Panc1 (cell line): Measurements from ENCODE around the gene SOWAHB. TPM values are rescaled to one million over a fixed set of nuclear protein-coding genes. Genes with fewer than 3 reads are reported as not detected.

ENCODE experiments used
- ATAC-seq: fragments of 200-7000 bp; cut with Tn5 transposase; 2 replicates; pipeline ENCODE4 v1.9.1; 2020; ENCODE audit warnings: mild to moderate bottlenecking, moderate library complexity
- BruUV-seq: library from RNA; stranded (reverse); fragments of 400-500 nt; replicated peaks from 2 replicates; lab custom pipeline; 2021; lab: Mats Ljungman, UMichigan
- CTCF ChIA-PET: fragments of 300-600 bp; sonication (Branson Sonifier 250); formaldehyde crosslinking; loops from one replicate; lab custom pipeline; 2022; ENCODE audit warnings: antibody characterized with exemption; lab: Charles Lee
- POLR2A ChIA-PET: fragments of 300-600 bp; sonication (Branson Sonifier 250); formaldehyde crosslinking; loops from one replicate; lab custom pipeline; 2022; ENCODE audit warnings: antibody characterized with exemption; lab: Charles Lee
- DNase-seq: peaks from one replicate; pipeline ENCODE4 v3.0.0-alpha.2; 2010; ENCODE audit warnings: low read depth, low spot score
- H3K27ac ChIP-seq: 2 replicates; pipeline ENCODE4 v1.5.1; 2011; ENCODE audit warnings: mild to moderate bottlenecking, low read length, inconsistent platforms
- H3K27me3 ChIP-seq: fragments of 200-500 bp; sonication (Bioruptor generic); 2 replicates; pipeline ENCODE4 v1.6.0; 2014; ENCODE audit warnings: low read length, inconsistent platforms; ENCODE audit not compliant: control insufficient read depth, insufficient read depth
- H3K36me3 ChIP-seq: fragments of 200-500 bp; sonication (Bioruptor generic); 2 replicates; pipeline ENCODE4 v1.5.1; 2014; ENCODE audit warnings: inconsistent platforms, mild to moderate bottlenecking, low read length, moderate library complexity; ENCODE audit not compliant: control insufficient read depth, insufficient read depth
- H3K4me1 ChIP-seq: 2 replicates; pipeline ENCODE4 v1.5.1; 2011; ENCODE audit warnings: inconsistent platforms, mild to moderate bottlenecking, low read length, moderate library complexity; ENCODE audit not compliant: control insufficient read depth, insufficient read depth
- H3K4me3 ChIP-seq, 2 experiments: 2 replicates each; pipeline ENCODE4 v1.5.1; 2011 to 2012; ENCODE audit warnings: low read depth in 2 of 2, low read length in 2 of 2, mild to moderate bottlenecking in 2 of 2, inconsistent platforms in 1 of 2, moderate library complexity in 1 of 2
- H3K9me3 ChIP-seq: fragments of 200-500 bp; sonication (Bioruptor generic); 2 replicates; pipeline ENCODE4 v1.5.1; 2014; ENCODE audit warnings: low read depth, mild to moderate bottlenecking, inconsistent platforms, low read length, moderate library complexity; ENCODE audit not compliant: control insufficient read depth, insufficient read depth
- POLR2AphosphoS5 ChIP-seq: IDR thresholded peaks from 2 replicates; pipeline ENCODE4 v1.6.1; 2012; ENCODE audit warnings: mild to moderate bottlenecking, low read depth, low read length, moderate library complexity
- REST ChIP-seq, 2 experiments: IDR thresholded peaks; 2 replicates each; pipeline ENCODE4 v1.6.1; 2011 to 2012; ENCODE audit warnings: low read depth in 2 of 2, control low read depth in 1 of 2, low read length in 1 of 2, mild to moderate bottlenecking in 1 of 2, moderate library complexity in 1 of 2; ENCODE audit not compliant: insufficient read depth in 1 of 2
- SIN3A ChIP-seq: IDR thresholded peaks from 2 replicates; pipeline ENCODE4 v1.6.1; 2012; ENCODE audit warnings: low read depth, mild to moderate bottlenecking, low read length, moderate library complexity, borderline replicate concordance; ENCODE audit not compliant: insufficient read depth
- TCF7L2 ChIP-seq: IDR thresholded peaks from 2 replicates; pipeline ENCODE4 v1.6.1; 2011; ENCODE audit warnings: mild to moderate bottlenecking, low read depth, low read length, inconsistent platforms
- in situ Hi-C: cut with HindIII; loops from 2 replicates; pipeline ENCODE4 v1.10.0; 2016; ENCODE audit warnings: low sequenced_read_pairs, low pct_unique_long_range_greater_than_20kb
- intact Hi-C: fragments of 100-400 bp; cut with micrococcal nuclease; formaldehyde crosslinking; loops from one replicate; pipeline ENCODE4 v1.10.0; 2022; ENCODE audit not compliant: unreplicated experiment
- total RNA-seq: library from RNA; stranded (reverse); gene quantifications from one replicate; pipeline ENCODE4 v1.2.1, GENCODE V29; 2021; ENCODE audit not compliant: unreplicated experiment
- TF ChIP-seq, protein P1 (sequence below): fragments of 450-650 bp; IDR thresholded peaks from 2 replicates; pipeline ENCODE4 v1.5.1; 2017; ENCODE audit warnings: mild to moderate bottlenecking

Gene SOWAHB
- total RNA-seq, 1 experiment from 2014 or later: 4.0 TPM

- TF ChIP-seq POLR2AphosphoS5 (no peak), REST (IDR thresholded peaks at IDR 0.05; ENCODE audit: insufficient read depth in 1 of 2, low read depth in 2 of 2, low read length in 1 of 2) (no peak)
- Histone ChIP-seq H3K27me3 (no peaks in the 10 kb centered on the region), H3K4me3 (no peak overlapping the region), H3K27ac (no peak overlapping the region; the same call in 1 of the 2 replicates), H3K4me1 (peaks cover 3% of the 10 kb centered on the region), H3K36me3 (no peaks in the 10 kb centered on the region), H3K9me3 (no peaks in the 10 kb centered on the region)
- ATAC-seq (no peak), DNase-seq (no peak)
- ChIA-PET POLR2A (no interaction called here), CTCF (no interaction called here)
- no TSS peak for BruUV-seq
- intact Hi-C loops: no loop called here
- in situ Hi-C loops: no loop called here
These were observed 46.6 kb downstream of the SOWAHB start for GRCh38 chr4:76851375-76851774.

- ChIA-PET POLR2A (no interaction called here), CTCF (no interaction called here)
- BruUV-seq: no TSS peak
- no peak for DNase-seq
- peak; percentile 47; the same call in 1 of the 2 replicates for TF ChIP-seq POLR2AphosphoS5
- TF ChIP-seq TCF7L2: peak; percentile 92
- TF ChIP-seq REST (IDR thresholded peaks at IDR 0.05; ENCODE audit: insufficient read depth in 1 of 2, low read depth in 2 of 2, low read length in 1 of 2): 0 out of 4 replicates have a peak, but pooled peaks of 1 of the 2 experiments have one; percentile 25
- TF ChIP-seq SIN3A: no peak
- TF ChIP-seq, protein P1, sequence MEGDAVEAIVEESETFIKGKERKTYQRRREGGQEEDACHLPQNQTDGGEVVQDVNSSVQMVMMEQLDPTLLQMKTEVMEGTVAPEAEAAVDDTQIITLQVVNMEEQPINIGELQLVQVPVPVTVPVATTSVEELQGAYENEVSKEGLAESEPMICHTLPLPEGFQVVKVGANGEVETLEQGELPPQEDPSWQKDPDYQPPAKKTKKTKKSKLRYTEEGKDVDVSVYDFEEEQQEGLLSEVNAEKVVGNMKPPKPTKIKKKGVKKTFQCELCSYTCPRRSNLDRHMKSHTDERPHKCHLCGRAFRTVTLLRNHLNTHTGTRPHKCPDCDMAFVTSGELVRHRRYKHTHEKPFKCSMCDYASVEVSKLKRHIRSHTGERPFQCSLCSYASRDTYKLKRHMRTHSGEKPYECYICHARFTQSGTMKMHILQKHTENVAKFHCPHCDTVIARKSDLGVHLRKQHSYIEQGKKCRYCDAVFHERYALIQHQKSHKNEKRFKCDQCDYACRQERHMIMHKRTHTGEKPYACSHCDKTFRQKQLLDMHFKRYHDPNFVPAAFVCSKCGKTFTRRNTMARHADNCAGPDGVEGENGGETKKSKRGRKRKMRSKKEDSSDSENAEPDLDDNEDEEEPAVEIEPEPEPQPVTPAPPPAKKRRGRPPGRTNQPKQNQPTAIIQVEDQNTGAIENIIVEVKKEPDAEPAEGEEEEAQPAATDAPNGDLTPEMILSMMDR: no peak
- intact Hi-C loops (no loop called here), in situ Hi-C loops (no loop called here)
- ATAC-seq: peak; percentile 88
- Histone ChIP-seq H3K36me3 (no peaks in the 10 kb centered on the region), H3K9me3 (no peaks in the 10 kb centered on the region), H3K27ac (0 out of 2 replicates have a peak overlapping the region, but pooled peaks have one; percentile 59), H3K4me1 (peaks cover 3% of the 10 kb centered on the region), H3K27me3 (no peaks in the 10 kb centered on the region), H3K4me3 (no peak overlapping the region)
These were observed 47.9 kb downstream of the SOWAHB start for GRCh38 chr4:76850010-76850441.

Other genes with a start within 250 kb of the SOWAHB start
- 103 TPM for gene SEPTIN11, start 51.6 kb upstream of the SOWAHB start, total RNA-seq
- 125 TPM for gene CCNI, start 177.8 kb upstream of the SOWAHB start, total RNA-seq